GM12878 (cell line): ENCODE data around the gene MAZ. TPM values are rescaled to one million over a fixed set of nuclear protein-coding genes. Genes with fewer than 3 reads are reported as not detected.

Experiments
- BACH1 ChIP-seq: fragments of 450-650 bp; IDR thresholded peaks from 2 replicates; pipeline ENCODE4 v1.6.1; 2017; ENCODE audit warnings: mild to moderate bottlenecking, borderline replicate concordance
- CBX3 ChIP-seq: fragments of 200-600 bp; sonication (generic); IDR thresholded peaks from 2 replicates; pipeline ENCODE4 v1.6.1; 2016; ENCODE audit warnings: low read depth, borderline replicate concordance
- EP300 ChIP-seq, 2 experiments: fragments of 150-350 bp in 1 of 2; IDR thresholded peaks; 2 replicates each; pipeline ENCODE4 v1.6.1; 2011 to 2012; ENCODE audit warnings: low read depth in 2 of 2, low read length in 2 of 2, borderline replicate concordance in 1 of 2, improper control_type of control experiment in 1 of 2, inconsistent platforms in 1 of 2; ENCODE audit not compliant: control insufficient read depth in 1 of 2
- ESRRA ChIP-seq: IDR thresholded peaks from 2 replicates; pipeline ENCODE4 v1.6.1; 2012; ENCODE audit warnings: mild to moderate bottlenecking, low read length, improper control_type of control experiment
- ETV6 ChIP-seq, 2 experiments: fragments of 450-650 bp in 1 of 2; IDR thresholded peaks in 1 of 2; conservative IDR thresholded peaks in 1 of 2; 2 replicates each; pipeline ENCODE4 v1.6.1; 2014; ENCODE audit warnings: antibody characterized with exemption in 1 of 2, borderline replicate concordance in 1 of 2, low read depth in 1 of 2, mild to moderate bottlenecking in 1 of 2, moderate library complexity in 1 of 2
- EZH2 ChIP-seq: IDR thresholded peaks from 2 replicates; pipeline ENCODE4 v1.6.1; 2012; ENCODE audit warnings: low read depth, mild to moderate bottlenecking, control low read depth, inconsistent platforms, low read length, borderline replicate concordance; ENCODE audit not compliant: control insufficient read depth
- FOXK2 ChIP-seq: fragments of 450-650 bp; IDR thresholded peaks from 2 replicates; pipeline ENCODE4 v1.6.1; 2017; ENCODE audit warnings: mild to moderate bottlenecking, moderate library complexity
- KAT2A ChIP-seq: conservative IDR thresholded peaks from 2 replicates; pipeline ENCODE4 v1.6.1; 2011; ENCODE audit warnings: low read depth, low read length; ENCODE audit not compliant: control insufficient read depth
- LARP7 ChIP-seq: fragments of 450-650 bp; IDR thresholded peaks from 2 replicates; pipeline ENCODE4 v1.6.1; 2017; ENCODE audit warnings: mild to moderate bottlenecking
- MTA2 ChIP-seq: fragments of 450-650 bp; IDR thresholded peaks from 2 replicates; pipeline ENCODE4 v1.6.1; 2016; ENCODE audit warnings: low read depth, mild to moderate bottlenecking, moderate library complexity
- RELA ChIP-seq: fragments of 450-650 bp; IDR thresholded peaks from 2 replicates; pipeline ENCODE4 v1.8.0; 2014; ENCODE audit warnings: borderline replicate concordance; ENCODE audit not compliant: partially characterized antibody
- SP1 ChIP-seq: IDR thresholded peaks from one replicate; pipeline ENCODE4 v1.6.1; 2011; ENCODE audit warnings: low read depth, low read length
- SUZ12 ChIP-seq: fragments of 200-600 bp; sonication (generic); IDR thresholded peaks from one replicate; pipeline ENCODE4 v1.6.1; 2018; ENCODE audit warnings: antibody characterized with exemption, mild to moderate bottlenecking; ENCODE audit not compliant: unreplicated experiment
- ZSCAN29 ChIP-seq: fragments of 450-650 bp; IDR thresholded peaks from 2 replicates; pipeline ENCODE4 v1.6.1; 2017; ENCODE audit warnings: mild to moderate bottlenecking, moderate library complexity
- polyA plus RNA-seq, 11 experiments: library from polyadenylated mRNA; depleted of rRNA in 4 of 11; unstranded in 6 of 11; stranded (reverse) in 5 of 11; fragments of >200 nt; fragmentation: Nextera tagmentation in 4 of 11; fragmentation: Illumina TruSeq in 1 of 11; extraction: Ambion mirVana in 4 of 11; extraction: Trizol in 1 of 11; gene quantifications; 1 replicate in 1 of 11; 2 replicates in 10 of 11; pipeline versions ENCODE4 v1.2.1 to v1.2.3, GENCODE V29; 2011 to 2016; ENCODE audit warnings: inconsistent platforms in 2 of 11, missing spikeins in 2 of 11, low read depth in 1 of 11
- total RNA-seq, 4 experiments: library from RNA; depleted of rRNA in 3 of 4; stranded (reverse); fragments of >200 nt in 3 of 4; fragmentation: Illumina TruSeq in 1 of 4; extraction: Trizol in 1 of 4; gene quantifications; 2 replicates each; pipeline versions ENCODE4 v1.2.1 to v1.2.3, GENCODE V29; 2013 to 2021
- TF ChIP-seq, protein P1 (sequence below): fragments of 450-650 bp; IDR thresholded peaks from 2 replicates; pipeline ENCODE4 v1.6.1; 2017; ENCODE audit warnings: borderline replicate concordance
- TF ChIP-seq, protein P2 (sequence below): IDR thresholded peaks from 2 replicates; pipeline ENCODE4 v1.6.1; 2011; ENCODE audit warnings: low read depth, low read length, improper control_type of control experiment, borderline replicate concordance

MAZ gene
- total and polyA plus RNA-seq, 10 of the 15 experiments (the other 5 are each of a cell fraction or from before 2014, with no cell fraction given), result 23.9 to 309 (median 116) TPM

DNA sequence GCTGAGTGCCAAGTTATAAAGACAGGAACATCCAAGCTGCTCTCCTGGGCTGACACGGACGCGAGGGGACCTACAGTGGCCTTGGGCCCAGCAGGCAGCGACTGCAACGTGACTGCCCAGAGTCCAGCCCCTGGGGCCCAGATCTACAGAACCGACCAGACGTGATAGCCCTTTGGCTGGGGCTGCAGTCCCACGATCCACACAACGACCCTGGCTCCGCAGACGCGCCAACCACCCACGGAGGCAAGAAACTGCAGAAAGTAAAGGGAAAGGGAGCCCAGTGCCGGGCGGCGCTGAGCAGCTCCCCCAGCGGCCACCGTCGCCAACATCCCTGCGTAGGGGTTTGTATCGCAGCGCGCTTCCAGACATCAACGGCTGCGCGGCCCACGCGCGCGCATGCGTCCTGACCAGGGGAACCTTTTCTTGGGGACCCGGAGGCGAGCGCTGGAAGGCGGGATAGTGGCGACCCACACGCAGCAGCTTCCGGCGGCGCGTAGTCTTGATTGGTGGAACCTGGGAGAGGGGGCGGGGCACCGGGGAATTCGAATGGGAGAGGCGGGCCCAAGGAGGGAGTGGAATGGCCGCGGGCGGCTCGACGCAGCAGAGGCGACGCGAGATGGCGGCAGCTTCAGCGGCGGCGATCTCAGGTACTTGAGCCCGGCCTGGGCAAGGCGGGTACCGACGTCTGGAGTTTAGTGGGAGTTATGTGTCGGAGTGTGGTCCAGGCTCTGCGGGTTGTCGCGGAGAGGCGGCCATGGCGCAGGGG lies 16.0 kb upstream of the MAZ start, which contains the start of gene KIF22 (continued):
- TF ChIP-seq, protein P1, sequence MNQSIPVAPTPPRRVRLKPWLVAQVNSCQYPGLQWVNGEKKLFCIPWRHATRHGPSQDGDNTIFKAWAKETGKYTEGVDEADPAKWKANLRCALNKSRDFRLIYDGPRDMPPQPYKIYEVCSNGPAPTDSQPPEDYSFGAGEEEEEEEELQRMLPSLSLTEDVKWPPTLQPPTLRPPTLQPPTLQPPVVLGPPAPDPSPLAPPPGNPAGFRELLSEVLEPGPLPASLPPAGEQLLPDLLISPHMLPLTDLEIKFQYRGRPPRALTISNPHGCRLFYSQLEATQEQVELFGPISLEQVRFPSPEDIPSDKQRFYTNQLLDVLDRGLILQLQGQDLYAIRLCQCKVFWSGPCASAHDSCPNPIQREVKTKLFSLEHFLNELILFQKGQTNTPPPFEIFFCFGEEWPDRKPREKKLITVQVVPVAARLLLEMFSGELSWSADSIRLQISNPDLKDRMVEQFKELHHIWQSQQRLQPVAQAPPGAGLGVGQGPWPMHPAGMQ, result no peak
- TF ChIP-seq SP1, result peak; percentile 85
- no peak for TF ChIP-seq ZSCAN29
- TF ChIP-seq CBX3, result no peak
- 0 out of 2 replicates have a peak, but pooled peaks have one; percentile 20 for TF ChIP-seq LARP7
- TF ChIP-seq, protein P2, sequence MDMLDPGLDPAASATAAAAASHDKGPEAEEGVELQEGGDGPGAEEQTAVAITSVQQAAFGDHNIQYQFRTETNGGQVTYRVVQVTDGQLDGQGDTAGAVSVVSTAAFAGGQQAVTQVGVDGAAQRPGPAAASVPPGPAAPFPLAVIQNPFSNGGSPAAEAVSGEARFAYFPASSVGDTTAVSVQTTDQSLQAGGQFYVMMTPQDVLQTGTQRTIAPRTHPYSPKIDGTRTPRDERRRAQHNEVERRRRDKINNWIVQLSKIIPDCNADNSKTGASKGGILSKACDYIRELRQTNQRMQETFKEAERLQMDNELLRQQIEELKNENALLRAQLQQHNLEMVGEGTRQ, result no peak
- TF ChIP-seq EZH2, result no peak
- TF ChIP-seq SUZ12, result no peak
- TF ChIP-seq FOXK2, result no peak; the same call in 1 of the 2 replicates
- TF ChIP-seq MTA2, result peak; percentile 33; the same call in 1 of the 2 replicates
- TF ChIP-seq BACH1, result peak; percentile 77
- TF ChIP-seq ETV6 (conservative IDR thresholded peaks at IDR 0.05 in 1 of 2, IDR thresholded peaks at IDR 0.05 in 1 of 2; ENCODE audit: borderline replicate concordance in 1 of 2, low read depth in 1 of 2), result no peak
- TF ChIP-seq ESRRA, result no peak
- TF ChIP-seq KAT2A, result no peak
- TF ChIP-seq EP300 (IDR thresholded peaks at IDR 0.05; ENCODE audit: borderline replicate concordance in 1 of 2, control insufficient read depth in 1 of 2, low read depth in 2 of 2, low read length in 2 of 2), result no peak
- TF ChIP-seq RELA, result no peak
- TF ChIP-seq, all 136 proteins: peak for 58
